HCT116 (cell line): Measurements from ENCODE around the gene ZNF653. TPM values are rescaled to one million over a fixed set of nuclear protein-coding genes. Genes with fewer than 3 reads are reported as not detected.

ENCODE experiments used
- ATAC-seq: fragments of 200-7000 bp; cut with Tn5 transposase; 2 replicates; pipeline ENCODE4 v1.9.1; 2020; ENCODE audit warnings: mild to moderate bottlenecking, moderate library complexity
- BruUV-seq: library from RNA; stranded (reverse); fragments of 400-500 nt; replicated peaks from 2 replicates; lab custom pipeline; 2021; lab: Mats Ljungman, UMichigan
- CTCF ChIA-PET: fragments of 300-600 bp; sonication (Branson Sonifier 250); formaldehyde crosslinking; loops from one replicate; lab custom pipeline; 2021; ENCODE audit warnings: antibody characterized with exemption; lab: Charles Lee
- POLR2A ChIA-PET: fragments of 300-600, 350-600 bp; sonication (Branson Sonifier 250); formaldehyde crosslinking; loops from one replicate; lab custom pipeline; 2021; ENCODE audit warnings: antibody characterized with exemption; lab: Charles Lee
- RAD21 ChIA-PET, 2 experiments: fragments of 300-600 bp; sonication (Branson Sonifier 250); formaldehyde crosslinking; loops; one replicate each; lab custom pipeline; 2023; ENCODE audit warnings: low total read pairs in 2 of 2; ENCODE audit not compliant: uncharacterized antibody in 2 of 2, unreplicated experiment in 2 of 2, low non-redundant PET in 1 of 2; lab: Charles Lee
- DNase-seq: peaks from one replicate; pipeline ENCODE4 v3.0.0-alpha.2; 2010; ENCODE audit warnings: low read depth, low spot score
- H2AFZ ChIP-seq: fragments of 200-600 bp; shearing (Covaris generic), sonication (generic); 2 replicates; pipeline ENCODE4 v1.6.1; 2017; ENCODE audit warnings: low read depth, mixed run types, mixed read lengths, antibody characterized with exemption, low read length; ENCODE audit not compliant: poor library complexity, severe bottlenecking
- H3K27ac ChIP-seq: 2 replicates; pipeline ENCODE4 v1.5.1; 2012; ENCODE audit warnings: low read depth, low read length
- H3K27me3 ChIP-seq: fragments of 200-600 bp; sonication (generic); 2 replicates; pipeline ENCODE4 v1.6.1; 2016; ENCODE audit warnings: mixed run types, low read length, mixed read lengths; ENCODE audit not compliant: insufficient read depth
- H3K36me3 ChIP-seq, 2 experiments: fragments of 200-500 bp in 1 of 2; fragments of 200-600 bp in 1 of 2; sonication (Bioruptor generic) in 1 of 2; sonication (generic) in 1 of 2; 2 replicates each; pipeline versions ENCODE4 v1.5.1 to v1.6.1; 2014 to 2016; ENCODE audit warnings: low read length in 2 of 2, inconsistent platforms in 1 of 2, mixed read lengths in 1 of 2, mixed run types in 1 of 2; ENCODE audit not compliant: insufficient read depth in 2 of 2, control insufficient read depth in 1 of 2
- H3K4me1 ChIP-seq, 2 experiments: fragments of 200-600 bp in 1 of 2; sonication (generic) in 1 of 2; 2 replicates each; pipeline versions ENCODE4 v1.5.1 to v1.6.1; 2012 to 2017; ENCODE audit warnings: low read length in 2 of 2, inconsistent platforms in 1 of 2, mild to moderate bottlenecking in 1 of 2, mixed read lengths in 1 of 2, mixed run types in 1 of 2, moderate library complexity in 1 of 2; ENCODE audit not compliant: insufficient read depth in 2 of 2, control insufficient read depth in 1 of 2
- H3K4me2 ChIP-seq: fragments of 200-600 bp; sonication (generic); 2 replicates; pipeline ENCODE4 v1.6.1; 2017; ENCODE audit warnings: mixed run types, low read length, mixed read lengths
- H3K4me3 ChIP-seq, 2 experiments: fragments of 200-600 bp in 1 of 2; sonication (generic) in 1 of 2; replicated peaks in 1 of 2; 2 replicates each; pipeline ENCODE4 v1.5.1; 2011 to 2016; ENCODE audit warnings: low read length in 2 of 2, control low read depth in 1 of 2, low read depth in 1 of 2, mild to moderate bottlenecking in 1 of 2, mixed read lengths in 1 of 2, mixed run types in 1 of 2
- H3K79me2 ChIP-seq: fragments of 200-600 bp; sonication (generic); 2 replicates; pipeline ENCODE4 v1.6.1; 2017; ENCODE audit warnings: mild to moderate bottlenecking, mixed run types, low read length, moderate library complexity, mixed read lengths; ENCODE audit not compliant: insufficient read depth
- H3K9ac ChIP-seq: fragments of 200-600 bp; sonication (generic); 2 replicates; pipeline ENCODE4 v1.6.1; 2016; ENCODE audit warnings: low read length, mixed read lengths
- H3K9me2 ChIP-seq: fragments of 200-600 bp; sonication (generic), shearing (Covaris generic); 2 replicates; pipeline ENCODE4 v1.6.1; 2017; ENCODE audit warnings: mixed run types, mild to moderate bottlenecking, moderate library complexity; ENCODE audit not compliant: insufficient read depth
- H3K9me3 ChIP-seq, 2 experiments: fragments of 200-500 bp in 1 of 2; fragments of 200-600 bp in 1 of 2; sonication (Bioruptor generic) in 1 of 2; sonication (generic) in 1 of 2; 2 replicates each; pipeline ENCODE4 v1.6.1; 2014 to 2017; ENCODE audit warnings: low read length in 2 of 2, mixed read lengths in 2 of 2, inconsistent platforms in 1 of 2, low read depth in 1 of 2, mild to moderate bottlenecking in 1 of 2, mixed run types in 1 of 2, moderate library complexity in 1 of 2; ENCODE audit not compliant: control insufficient read depth in 1 of 2, insufficient read depth in 1 of 2
- H4K20me1 ChIP-seq: fragments of 200-600 bp; sonication (generic), shearing (Covaris generic); 2 replicates; pipeline ENCODE4 v1.6.1; 2017; ENCODE audit warnings: mixed run types, mild to moderate bottlenecking, moderate library complexity; ENCODE audit not compliant: insufficient read depth
- CBX3 ChIP-seq: IDR thresholded peaks from 2 replicates; pipeline ENCODE4 v1.6.1; 2012; ENCODE audit warnings: low read depth
- CEBPB ChIP-seq: IDR thresholded peaks from 2 replicates; pipeline ENCODE4 v1.6.1; 2012; ENCODE audit warnings: low read depth
- EGR1 ChIP-seq: IDR thresholded peaks from 2 replicates; pipeline ENCODE4 v1.6.1; 2012; ENCODE audit warnings: low read depth
- ELF1 ChIP-seq: IDR thresholded peaks from 2 replicates; pipeline ENCODE4 v1.6.1; 2012; ENCODE audit warnings: low read depth, borderline replicate concordance
- EZH2 ChIP-seq: fragments of 200-600 bp; sonication (generic); IDR thresholded peaks from 2 replicates; pipeline ENCODE4 v1.6.1; 2017; ENCODE audit warnings: antibody characterized with exemption, mixed run types
- FOSL1 ChIP-seq: IDR thresholded peaks from 2 replicates; pipeline ENCODE4 v1.6.1; 2012; ENCODE audit warnings: low read depth
- JUND ChIP-seq: IDR thresholded peaks from 2 replicates; pipeline ENCODE4 v1.6.1; 2012
- MAX ChIP-seq: IDR thresholded peaks from 2 replicates; pipeline ENCODE4 v1.6.1; 2012
- POLR2A ChIP-seq: IDR thresholded peaks from 2 replicates; pipeline ENCODE4 v1.7.0; 2011; ENCODE audit warnings: borderline replicate concordance; ENCODE audit not compliant: insufficient read depth, insufficient read length; ENCODE audit errors: extremely low read depth
- POLR2AphosphoS5 ChIP-seq: IDR thresholded peaks from 2 replicates; pipeline ENCODE4 v1.6.1; 2011; ENCODE audit warnings: mild to moderate bottlenecking, low read depth, low read length, moderate library complexity
- REST ChIP-seq: IDR thresholded peaks from 2 replicates; pipeline ENCODE4 v1.6.1; 2012; ENCODE audit warnings: low read depth
- SIN3A ChIP-seq: IDR thresholded peaks from 2 replicates; pipeline ENCODE4 v1.6.1; 2012; ENCODE audit warnings: low read depth
- SP1 ChIP-seq: IDR thresholded peaks from 2 replicates; pipeline ENCODE4 v1.6.1; 2012; ENCODE audit warnings: low read depth
- SRF ChIP-seq: IDR thresholded peaks from 2 replicates; pipeline ENCODE4 v1.6.1; 2012; ENCODE audit warnings: low read depth
- YY1 ChIP-seq: IDR thresholded peaks from 2 replicates; pipeline ENCODE4 v1.6.1; 2011; ENCODE audit warnings: low read length, low read depth, moderate library complexity, mild to moderate bottlenecking; ENCODE audit not compliant: insufficient replicate concordance; ENCODE audit errors: extremely low read depth
- ZFX ChIP-seq: fragments of 450-650 bp; IDR thresholded peaks from 2 replicates; pipeline ENCODE4 v1.6.1; 2017
- ZNF274 ChIP-seq: fragments of 200-500 bp; sonication (Bioruptor generic); IDR thresholded peaks from 2 replicates; pipeline ENCODE4 v1.6.1; 2014; ENCODE audit warnings: mild to moderate bottlenecking, low read depth, low read length, inconsistent platforms
- intact Hi-C: fragments of 100-400 bp; cut with micrococcal nuclease; formaldehyde crosslinking; loops from 2 replicates; pipeline ENCODE4 v1.10.0; 2022
- total RNA-seq: library from RNA; stranded (reverse); gene quantifications from one replicate; pipeline ENCODE4 v1.2.1, GENCODE V29; 2021; ENCODE audit not compliant: unreplicated experiment
- TF ChIP-seq, protein P1 (sequence below): IDR thresholded peaks from 2 replicates; pipeline ENCODE4 v1.6.1; 2011; ENCODE audit warnings: mild to moderate bottlenecking, low read length, moderate library complexity; ENCODE audit not compliant: insufficient replicate concordance; ENCODE audit errors: extremely low read depth

The ZNF653 gene
- total RNA-seq, 1 experiment from 2014 or later: 16.1 TPM

DNA sequence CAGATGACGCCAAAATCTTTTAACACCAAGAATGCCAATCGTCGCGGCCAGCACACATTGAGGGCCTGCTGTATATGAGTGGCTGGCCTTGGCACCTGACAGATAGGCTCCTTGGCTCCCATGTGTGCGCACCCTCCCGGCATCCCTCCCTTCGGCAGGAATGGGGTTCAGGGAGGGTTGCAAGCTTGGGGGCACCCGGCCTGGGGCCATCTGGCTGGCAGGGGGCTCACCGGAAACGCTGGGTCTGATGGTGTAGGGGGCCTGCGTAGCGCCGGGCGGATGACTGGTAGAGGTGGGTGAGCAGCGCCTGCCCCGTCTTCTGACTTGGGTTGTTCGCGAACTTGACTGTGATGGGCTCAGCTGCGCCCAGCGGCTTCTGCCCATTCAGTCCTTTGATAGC, 47.8 kb downstream of the ZNF653 start:
- H3K27me3 ChIP-seq: no peaks in the 10 kb centered on the region
- ChIA-PET CTCF (no interaction called here), POLR2A (no interaction called here)

GRCh38 chr19:11457115-11457514, 48.5 kb downstream of the ZNF653 start:
- Histone ChIP-seq H3K4me3 (no peak overlapping the region), H3K4me1 (no peaks in the 10 kb centered on the region), H3K36me3 (no peaks in the 10 kb centered on the region), H3K27ac (no peak overlapping the region), H3K9ac (no peak overlapping the region), H3K9me2 (no peaks in the 10 kb centered on the region), H3K79me2 (no peaks in the 10 kb centered on the region), H2AFZ (no peak overlapping the region), H4K20me1 (no peaks in the 10 kb centered on the region), H3K9me3 (no peaks in the 10 kb centered on the region), H3K4me2 (no peak overlapping the region), H3K27me3 (no peaks in the 10 kb centered on the region)
- ChIA-PET RAD21 (no interaction called here), CTCF (no interaction called here), POLR2A (no interaction called here)
- intact Hi-C loops: no loop called here
- no peak for DNase-seq
- BruUV-seq: no TSS peak
- no peak for ATAC-seq
- TF ChIP-seq SP1: no peak
- no peak for TF ChIP-seq CBX3
- TF ChIP-seq, protein P1, sequence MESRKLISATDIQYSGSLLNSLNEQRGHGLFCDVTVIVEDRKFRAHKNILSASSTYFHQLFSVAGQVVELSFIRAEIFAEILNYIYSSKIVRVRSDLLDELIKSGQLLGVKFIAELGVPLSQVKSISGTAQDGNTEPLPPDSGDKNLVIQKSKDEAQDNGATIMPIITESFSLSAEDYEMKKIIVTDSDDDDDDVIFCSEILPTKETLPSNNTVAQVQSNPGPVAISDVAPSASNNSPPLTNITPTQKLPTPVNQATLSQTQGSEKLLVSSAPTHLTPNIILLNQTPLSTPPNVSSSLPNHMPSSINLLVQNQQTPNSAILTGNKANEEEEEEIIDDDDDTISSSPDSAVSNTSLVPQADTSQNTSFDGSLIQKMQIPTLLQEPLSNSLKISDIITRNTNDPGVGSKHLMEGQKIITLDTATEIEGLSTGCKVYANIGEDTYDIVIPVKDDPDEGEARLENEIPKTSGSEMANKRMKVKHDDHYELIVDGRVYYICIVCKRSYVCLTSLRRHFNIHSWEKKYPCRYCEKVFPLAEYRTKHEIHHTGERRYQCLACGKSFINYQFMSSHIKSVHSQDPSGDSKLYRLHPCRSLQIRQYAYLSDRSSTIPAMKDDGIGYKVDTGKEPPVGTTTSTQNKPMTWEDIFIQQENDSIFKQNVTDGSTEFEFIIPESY: no peak
- no peak for TF ChIP-seq EGR1
- TF ChIP-seq REST: no peak
- no peak for TF ChIP-seq SIN3A
- no peak for TF ChIP-seq FOSL1
- no peak for TF ChIP-seq SRF
- no peak for TF ChIP-seq POLR2AphosphoS5
- TF ChIP-seq MAX: no peak
- TF ChIP-seq CEBPB: no peak
- TF ChIP-seq YY1: no peak
- no peak for TF ChIP-seq POLR2A

More for the DNA sequence above, 47.8 kb downstream of the ZNF653 start:
- RAD21 ChIA-PET: no interaction called here
- H3K27ac ChIP-seq: no peak overlapping the region
- no peak overlapping the region for H3K9ac ChIP-seq
- no peak overlapping the region for H2AFZ ChIP-seq
- TF ChIP-seq ELF1 (no peak), CEBPB (no peak), FOSL1 (no peak), EZH2 (no peak), ZFX (no peak), CBX3 (no peak), EGR1 (no peak), SRF (no peak), JUND (no peak), ZNF274 (no peak), MAX (no peak)
- intact Hi-C loops: no loop called here
- no peaks in the 10 kb centered on the region for H3K9me2 ChIP-seq
- ATAC-seq (no peak), DNase-seq (no peak)
- no peaks in the 10 kb centered on the region for H3K79me2 ChIP-seq
- no TSS peak for BruUV-seq
- no peaks in the 10 kb centered on the region for H3K4me1 ChIP-seq
- no peak overlapping the region for H3K4me3 ChIP-seq
- no peaks in the 10 kb centered on the region for H3K36me3 ChIP-seq
- H4K20me1 ChIP-seq: no peaks in the 10 kb centered on the region
- no peaks in the 10 kb centered on the region for H3K9me3 ChIP-seq
- no peak overlapping the region for H3K4me2 ChIP-seq
